ENCODE results near the gene PDE4D.
"Not testable (repeated sequence)": the region's sequence is repeated elsewhere in the genome, so short reads cannot be mapped to it uniquely, and the experiment has no call there.

PDE4D gene

GRCh38 chr5:58961631-58962280, 931.8 kb downstream of the PDE4D start:
- TF ChIP-seq OSR1 (CRISPR knock-in tag; IDR thresholded peaks at IDR 0.05), result no peak
- no peak for ATAC-seq

GRCh38 chr5:58958701-58959100, 934.8 kb downstream of the PDE4D start:
- no peak for ATAC-seq
- TF ChIP-seq ZNF70 (CRISPR knock-in tag; IDR thresholded peaks at IDR 0.05) (no peak), BACH2 (CRISPR knock-in tag; IDR thresholded peaks at IDR 0.05; ENCODE audit: borderline replicate concordance) (no peak), ISL1 (CRISPR knock-in tag; IDR thresholded peaks at IDR 0.05) (no peak), ESRRG (CRISPR knock-in tag; IDR thresholded peaks at IDR 0.05) (no peak), ZNF565 (CRISPR knock-in tag; conservative IDR thresholded peaks at IDR 0.05; ENCODE audit: low read depth) (no peak), PATZ1 (CRISPR knock-in tag; IDR thresholded peaks at IDR 0.05; ENCODE audit: borderline replicate concordance) (no peak), CSDC2 (CRISPR knock-in tag; IDR thresholded peaks at IDR 0.05) (no peak), RARB (CRISPR knock-in tag; IDR thresholded peaks at IDR 0.05) (no peak), SNAI2 (CRISPR knock-in tag; IDR thresholded peaks at IDR 0.05) (no peak), ZFP30 (CRISPR knock-in tag; IDR thresholded peaks at IDR 0.05) (no peak), ZC3H10 (CRISPR knock-in tag; IDR thresholded peaks at IDR 0.05) (no peak), PPARA (CRISPR knock-in tag; IDR thresholded peaks at IDR 0.05; ENCODE audit: borderline replicate concordance) (no peak), CSRNP3 (CRISPR knock-in tag; IDR thresholded peaks at IDR 0.05) (no peak), TSHZ2 (CRISPR knock-in tag; IDR thresholded peaks at IDR 0.05) (no peak)

GRCh38 chr5:58953218-58953617, 940.3 kb downstream of the PDE4D start:
- ATAC-seq, result not testable (repeated sequence)

- no peak for ATAC-seq
Observed at GRCh38 chr5:58950224-58950623, 943.3 kb downstream of the PDE4D start.

More at GRCh38 chr5:58950224-58950623, 943.3 kb downstream of the PDE4D start:
- no peak for TF ChIP-seq ZFP3 (CRISPR knock-in tag; IDR thresholded peaks at IDR 0.05)
- no peak for TF ChIP-seq ZNF8 (CRISPR knock-in tag; IDR thresholded peaks at IDR 0.05)
- no peak for TF ChIP-seq ZFP30 (CRISPR knock-in tag; IDR thresholded peaks at IDR 0.05)
- TF ChIP-seq PATZ1 (CRISPR knock-in tag; IDR thresholded peaks at IDR 0.05; ENCODE audit: borderline replicate concordance), result no peak
- TF ChIP-seq OSR1 (CRISPR knock-in tag; IDR thresholded peaks at IDR 0.05), result no peak
- TF ChIP-seq ZC3H10 (CRISPR knock-in tag; IDR thresholded peaks at IDR 0.05), result no peak
- no peak for TF ChIP-seq ESRRG (CRISPR knock-in tag; IDR thresholded peaks at IDR 0.05)
- no peak for TF ChIP-seq ZNF70 (CRISPR knock-in tag; IDR thresholded peaks at IDR 0.05)
- no peak for TF ChIP-seq POU6F1 (CRISPR knock-in tag; IDR thresholded peaks at IDR 0.05; ENCODE audit: borderline replicate concordance, low read depth)
- TF ChIP-seq CSRNP3 (CRISPR knock-in tag; IDR thresholded peaks at IDR 0.05), result no peak
- no peak for TF ChIP-seq CSDC2 (CRISPR knock-in tag; IDR thresholded peaks at IDR 0.05)
- no peak for TF ChIP-seq TCF4 (CRISPR knock-in tag; IDR thresholded peaks at IDR 0.05; ENCODE audit: borderline replicate concordance)
- TF ChIP-seq GLIS3 (CRISPR knock-in tag; IDR thresholded peaks at IDR 0.05), result no peak

Measured in SK-N-SH treated with all-trans-retinoic acid at 6 μM for 48 hours (cell line).